Naive thymus-derived CD8-positive, alpha-beta T cell (primary cell): ENCODE data around the gene CMTM6. TPM values are rescaled to one million over a fixed set of nuclear protein-coding genes. Genes with fewer than 3 reads are reported as not detected.
A peak's percentile ranks its signal among the peaks of the same experiment; 100 is the strongest.

ENCODE experiments used
- ATAC-seq, 2 donors: fragments of 150-1000 bp; cut with Tn5 transposase in 1 of 2; sonication (Bioruptor Pico), chemical (Tn5 transposase) in 1 of 2; 1 replicate in 1 of 2; 2 replicates in 1 of 2; pipeline ENCODE4 v1.10.0; 2021; ENCODE audit warnings: mild to moderate bottlenecking in 2 of 2, moderate library complexity in 2 of 2
- POLR2A ChIA-PET: fragments of 350-600 bp; sonication (Branson Sonifier 250); formaldehyde crosslinking; loops from one replicate; lab custom pipeline; 2021; ENCODE audit warnings: antibody characterized with exemption; lab: Charles Lee
- DNase-seq, 10 donors: peaks; one replicate each; pipeline versions ENCODE4 v3.0.0 to v3.0.0-alpha.2; 2020 to 2022
- H3K27ac Mint-ChIP-seq, 10 donors: one replicate each; pipeline ENCODE4 v1.8.0; 2020 to 2022; ENCODE audit warnings: mild to moderate bottlenecking in 10 of 10, mixed read lengths in 10 of 10, moderate library complexity in 4 of 10, inconsistent platforms in 1 of 10
- H3K27me3 Mint-ChIP-seq, 5 donors: one replicate each; pipeline ENCODE4 v1.8.0; 2021 to 2022; ENCODE audit warnings: mixed read lengths in 5 of 5
- H3K36me3 Mint-ChIP-seq, 3 donors: one replicate each; pipeline ENCODE4 v1.8.0; 2020 to 2022; ENCODE audit warnings: mixed read lengths in 3 of 3, mild to moderate bottlenecking in 2 of 3, inconsistent platforms in 1 of 3
- H3K4me1 Mint-ChIP-seq, 4 donors: one replicate each; pipeline ENCODE4 v1.8.0; 2021 to 2022; ENCODE audit warnings: mixed read lengths in 4 of 4
- H3K4me3 Mint-ChIP-seq, 10 donors: one replicate each; pipeline ENCODE4 v1.8.0; 2020 to 2022; ENCODE audit warnings: mild to moderate bottlenecking in 10 of 10, mixed read lengths in 10 of 10, moderate library complexity in 6 of 10, inconsistent platforms in 1 of 10
- H3K9me3 Mint-ChIP-seq, 9 donors: one replicate each; pipeline ENCODE4 v1.8.0; 2020 to 2022; ENCODE audit warnings: mixed read lengths in 9 of 9, mild to moderate bottlenecking in 3 of 9, inconsistent platforms in 1 of 9, moderate library complexity in 1 of 9
- polyA plus RNA-seq, 3 donors: library from polyadenylated mRNA; unstranded; fragments of 300-500 nt; fragmentation: Illumina TruSeq; gene quantifications; one replicate each; pipeline ENCODE4 v1.2.3, GENCODE V29; 2021
- total RNA-seq, 8 experiments: library from RNA in 2 of 8; stranded (reverse) in 2 of 8; gene quantifications; one replicate each; pipeline ENCODE4 v1.2.3 and lab custom pipeline; 2021 to 2026

The CMTM6 gene
- total and polyA plus RNA-seq, 5 experiments from 2014 or later, result 26.2 to 61.4 (median 36.2) TPM

- H3K27ac Mint-ChIP-seq, result peak overlapping the region in 9 of 10 donors; percentile 70 to 99 (median 84)
- H3K9me3 Mint-ChIP-seq, result peaks cover 0 to 3% (median 0%) of the 10 kb centered on the region in 9 donors
- peaks cover 35 to 61% (median 58%) of the 10 kb centered on the region in 4 donors for H3K4me1 Mint-ChIP-seq
- H3K4me3 Mint-ChIP-seq, result no peak overlapping the region
- POLR2A ChIA-PET, result interaction anchor here (11.7 to 16.1 kb wide), 2 partner anchors 15 to 32 kb away, joined by 246 to 353 read pairs; no protein-coding TSS in a partner anchor
- no peaks in the 10 kb centered on the region for H3K27me3 Mint-ChIP-seq
- peaks cover 11 to 55% (median 32%) of the 10 kb centered on the region in 3 donors for H3K36me3 Mint-ChIP-seq
- DNase-seq (no peak), ATAC-seq (no peak)
Measured at GRCh38 chr3:32453346-32453745, 49.3 kb downstream of the CMTM6 start.

GRCh38 chr3:32452009-32452408, 50.6 kb downstream of the CMTM6 start:
- Mint-ChIP-seq H3K27ac (peak overlapping the region in 4 of 10 donors; percentile 40 to 80 (median 55)), H3K4me3 (no peak overlapping the region), H3K4me1 (peaks cover 34 to 62% (median 58%) of the 10 kb centered on the region in 4 donors), H3K9me3 (peaks cover 0 to 2% (median 0%) of the 10 kb centered on the region in 9 donors), H3K27me3 (no peaks in the 10 kb centered on the region), H3K36me3 (peaks cover 9 to 64% (median 38%) of the 10 kb centered on the region in 3 donors)
- no peak for ATAC-seq
- DNase-seq, result no peak
- POLR2A ChIA-PET, result interaction anchor here (0.6 to 16.1 kb wide), 4 partner anchors 9 to 103 kb away, joined by 3 to 353 read pairs (median 125); no protein-coding TSS in a partner anchor

- Mint-ChIP-seq H3K27me3 (no peaks in the 10 kb centered on the region), H3K9me3 (peaks cover 0 to 3% (median 0%) of the 10 kb centered on the region in 9 donors), H3K4me3 (no peak overlapping the region), H3K27ac (peak overlapping the region in 5 of 10 donors; percentile 37 to 80 (median 60)), H3K4me1 (peaks cover 33 to 62% (median 58%) of the 10 kb centered on the region in 4 donors), H3K36me3 (peaks cover 9 to 64% (median 40%) of the 10 kb centered on the region in 3 donors)
- DNase-seq (no peak), ATAC-seq (no peak)
- POLR2A ChIA-PET, result interaction anchor here (0.6 to 16.1 kb wide), 3 partner anchors 9 to 54 kb away, joined by 3 to 246 read pairs (median 3); no protein-coding TSS in a partner anchor
Measured at GRCh38 chr3:32450992-32451659, 51.5 kb downstream of the CMTM6 start.

GRCh38 chr3:32450426-32450825, 52.2 kb downstream of the CMTM6 start:
- H3K27me3 Mint-ChIP-seq, result no peaks in the 10 kb centered on the region
- no peak for DNase-seq
- peaks cover 9 to 67% (median 45%) of the 10 kb centered on the region in 3 donors for H3K36me3 Mint-ChIP-seq
- POLR2A ChIA-PET, result interaction anchor here (0.9 to 16.1 kb wide), 3 partner anchors 9 to 22 kb away, joined by 3 to 246 read pairs (median 4); no protein-coding TSS in a partner anchor
- ATAC-seq, result no peak
- peak overlapping the region in 1 of 10 donors; percentile 38 for H3K4me3 Mint-ChIP-seq
- peaks cover 29 to 59% (median 56%) of the 10 kb centered on the region in 4 donors for H3K4me1 Mint-ChIP-seq
- H3K27ac Mint-ChIP-seq, result peak overlapping the region in 6 of 10 donors; percentile 19 to 80 (median 49)
- H3K9me3 Mint-ChIP-seq, result peaks cover 0 to 3% (median 0%) of the 10 kb centered on the region in 9 donors

GRCh38 chr3:32449691-32450090, 53.0 kb downstream of the CMTM6 start:
- Mint-ChIP-seq H3K36me3 (peaks cover 9 to 67% (median 45%) of the 10 kb centered on the region in 3 donors), H3K27ac (no peak overlapping the region), H3K4me1 (peaks cover 23 to 55% (median 50%) of the 10 kb centered on the region in 4 donors), H3K4me3 (no peak overlapping the region), H3K9me3 (peaks cover 0 to 3% (median 0%) of the 10 kb centered on the region in 9 donors), H3K27me3 (no peaks in the 10 kb centered on the region)
- ATAC-seq, result no peak
- POLR2A ChIA-PET, result interaction anchor here (0.9 to 16.1 kb wide), 3 partner anchors 9 to 21 kb away, joined by 3 to 246 read pairs (median 4); no protein-coding TSS in a partner anchor
- no peak for DNase-seq

GRCh38 chr3:32448686-32449474, 53.8 kb downstream of the CMTM6 start:
- POLR2A ChIA-PET, result interaction anchor here (1.2 to 16.1 kb wide), 3 partner anchors 9 to 25 kb away, joined by 5 to 246 read pairs (median 11); no protein-coding TSS in a partner anchor
- H3K36me3 Mint-ChIP-seq, result peaks cover 9 to 67% (median 46%) of the 10 kb centered on the region in 3 donors
- no peaks in the 10 kb centered on the region for H3K27me3 Mint-ChIP-seq
- H3K9me3 Mint-ChIP-seq, result peaks cover 0 to 3% (median 0%) of the 10 kb centered on the region in 9 donors
- ATAC-seq (no peak), DNase-seq (no peak)
- H3K4me3 Mint-ChIP-seq, result no peak overlapping the region
- H3K4me1 Mint-ChIP-seq, result peaks cover 20 to 54% (median 51%) of the 10 kb centered on the region in 4 donors
- H3K27ac Mint-ChIP-seq, result peak overlapping the region in 9 of 10 donors; percentile 25 to 92 (median 48)

GRCh38 chr3:32447865-32448400, 54.7 kb downstream of the CMTM6 start:
- no peaks in the 10 kb centered on the region for H3K27me3 Mint-ChIP-seq
- POLR2A ChIA-PET, result interaction anchor here (0.6 to 16.1 kb wide), 4 partner anchors 10 to 32 kb away, joined by 3 to 246 read pairs (median 8); no protein-coding TSS in a partner anchor
- H3K4me3 Mint-ChIP-seq, result peak overlapping the region in 3 of 10 donors; percentile 14 to 28 (median 15)
- H3K4me1 Mint-ChIP-seq, result peaks cover 20 to 61% (median 56%) of the 10 kb centered on the region in 4 donors
- H3K27ac Mint-ChIP-seq, result peak overlapping the region in 9 of 10 donors; percentile 7 to 92 (median 41)
- no peak for DNase-seq
- H3K36me3 Mint-ChIP-seq, result peaks cover 9 to 67% (median 51%) of the 10 kb centered on the region in 3 donors
- ATAC-seq, result no peak
- H3K9me3 Mint-ChIP-seq, result peaks cover 0 to 3% (median 0%) of the 10 kb centered on the region in 9 donors

GRCh38 chr3:32443478-32443877, 59.2 kb downstream of the CMTM6 start:
- H3K27ac Mint-ChIP-seq, result peak overlapping the region in 6 of 10 donors; percentile 6 to 76 (median 58)
- peaks cover 22 to 92% (median 80%) of the 10 kb centered on the region in 4 donors for H3K4me1 Mint-ChIP-seq
- ATAC-seq (no peak), DNase-seq (no peak)
- POLR2A ChIA-PET, result interaction anchor here (0.7 to 14.5 kb wide), 2 partner anchors 10 to 16 kb away, joined by 4 to 246 read pairs; no protein-coding TSS in a partner anchor
- peaks cover 0 to 3% (median 0%) of the 10 kb centered on the region in 9 donors for H3K9me3 Mint-ChIP-seq
- peak overlapping the region in 2 of 10 donors; percentile 19 to 60 for H3K4me3 Mint-ChIP-seq
- H3K36me3 Mint-ChIP-seq, result peaks cover 2 to 53% (median 39%) of the 10 kb centered on the region in 3 donors
- no peaks in the 10 kb centered on the region for H3K27me3 Mint-ChIP-seq

- peak overlapping the region in 7 of 10 donors; percentile 2 to 76 (median 30) for H3K27ac Mint-ChIP-seq
- no peak overlapping the region for H3K4me3 Mint-ChIP-seq
- POLR2A ChIA-PET, result interaction anchor here (1.1 to 14.5 kb wide), 2 partner anchors 11 to 19 kb away, joined by 4 to 246 read pairs; no protein-coding TSS in a partner anchor
- peaks cover 19 to 92% (median 79%) of the 10 kb centered on the region in 4 donors for H3K4me1 Mint-ChIP-seq
- H3K27me3 Mint-ChIP-seq, result no peaks in the 10 kb centered on the region
- H3K9me3 Mint-ChIP-seq, result peaks cover 0 to 3% (median 0%) of the 10 kb centered on the region in 9 donors
- no peak for ATAC-seq
- peaks cover 0 to 47% (median 34%) of the 10 kb centered on the region in 3 donors for H3K36me3 Mint-ChIP-seq
- no peak for DNase-seq
Measured at GRCh38 chr3:32442766-32443165, 59.9 kb downstream of the CMTM6 start.

- H3K4me3 Mint-ChIP-seq, result peak overlapping the region in 1 of 10 donors; percentile 54
- H3K9me3 Mint-ChIP-seq, result no peaks in the 10 kb centered on the region
- POLR2A ChIA-PET, result interaction anchor here (0.9 to 14.5 kb wide), 3 partner anchors 12 to 49 kb away, joined by 5 to 246 read pairs (median 16); partner anchors contain the start of gene CMTM7
- H3K27ac Mint-ChIP-seq, result peak overlapping the region; percentile 22 to 80 (median 64)
- DNase-seq (no peak), ATAC-seq (no peak)
- H3K27me3 Mint-ChIP-seq, result no peaks in the 10 kb centered on the region
- peaks cover 27 to 92% (median 78%) of the 10 kb centered on the region in 4 donors for H3K4me1 Mint-ChIP-seq
- peaks cover 0 to 41% (median 25%) of the 10 kb centered on the region in 3 donors for H3K36me3 Mint-ChIP-seq
Measured at GRCh38 chr3:32440611-32441350, 61.9 kb downstream of the CMTM6 start.
